ENCODE results near the gene KIF19.

The KIF19 gene

GRCh38 chr17:74342224-74342623 lies 16.2 kb downstream of the KIF19 start:
- Histone ChIP-seq H3K9me3 (ENCODE audit: control insufficient read depth, low read length) (no peaks in the 10 kb centered on the region), H3K4me1 (ENCODE audit: control insufficient read depth, insufficient read depth, low read length) (no peaks in the 10 kb centered on the region), H3K27me3 (replicated peaks; ENCODE audit: control insufficient read depth, insufficient read depth, low read length) (peaks cover 53% of the 10 kb centered on the region), H3K9ac (ENCODE audit: low read length) (no peak overlapping the region), H3K36me3 (ENCODE audit: control insufficient read depth, insufficient read depth, low read length, severe bottlenecking) (no peaks in the 10 kb centered on the region), H3K4me3 (ENCODE audit: low read length) (no peak overlapping the region)
- no peak for DNase-seq (ENCODE audit: low read depth)

DNA sequence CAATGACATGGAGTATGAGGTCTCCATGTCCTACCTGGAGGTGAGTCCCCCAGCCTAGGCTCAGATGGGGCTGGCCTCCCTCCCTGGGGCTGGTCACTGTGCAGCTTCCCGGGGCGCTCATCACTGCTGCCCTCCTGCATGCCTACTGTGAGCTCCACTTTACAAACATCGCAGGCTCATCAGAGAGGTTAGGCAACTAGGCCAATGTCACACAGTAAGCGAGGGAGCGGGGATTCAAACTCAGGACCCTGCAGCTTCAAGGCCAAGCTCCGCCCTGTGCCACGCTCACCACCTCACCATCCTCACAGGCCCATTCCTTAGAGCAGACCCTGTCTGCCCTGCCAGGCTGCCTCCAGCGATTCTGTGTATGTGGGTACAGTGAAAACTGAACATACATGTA lies 17.1 kb downstream of the KIF19 start:
- no peak overlapping the region for H3K4me3 ChIP-seq (ENCODE audit: low read length)

GRCh38 chr17:74343526-74344284 lies 17.7 kb downstream of the KIF19 start:
- peaks cover 48% of the 10 kb centered on the region for H3K27me3 ChIP-seq (replicated peaks; ENCODE audit: control insufficient read depth, insufficient read depth, low read length)

More for the DNA sequence above, 17.1 kb downstream of the KIF19 start:
- H3K36me3 ChIP-seq (ENCODE audit: control insufficient read depth, insufficient read depth, low read length, severe bottlenecking) = no peaks in the 10 kb centered on the region
- no peak overlapping the region for H3K9ac ChIP-seq (ENCODE audit: low read length)
- no peak for DNase-seq (ENCODE audit: low read depth)
- H3K4me1 ChIP-seq (ENCODE audit: control insufficient read depth, insufficient read depth, low read length) = no peaks in the 10 kb centered on the region
- H3K9me3 ChIP-seq (ENCODE audit: control insufficient read depth, low read length) = no peaks in the 10 kb centered on the region
- H3K27me3 ChIP-seq (replicated peaks; ENCODE audit: control insufficient read depth, insufficient read depth, low read length) = peaks cover 46% of the 10 kb centered on the region

GRCh38 chr17:74344658-74345057 lies 18.6 kb downstream of the KIF19 start:
- Histone ChIP-seq H3K4me3 (ENCODE audit: low read length) (no peak overlapping the region), H3K36me3 (ENCODE audit: control insufficient read depth, insufficient read depth, low read length, severe bottlenecking) (no peaks in the 10 kb centered on the region), H3K27me3 (replicated peaks; ENCODE audit: control insufficient read depth, insufficient read depth, low read length) (peaks cover 49% of the 10 kb centered on the region), H3K9me3 (ENCODE audit: control insufficient read depth, low read length) (no peaks in the 10 kb centered on the region), H3K4me1 (ENCODE audit: control insufficient read depth, insufficient read depth, low read length) (no peaks in the 10 kb centered on the region), H3K9ac (ENCODE audit: low read length) (no peak overlapping the region)
- no peak for DNase-seq (ENCODE audit: low read depth)

More at GRCh38 chr17:74343526-74344284, 17.7 kb downstream of the KIF19 start:
- H3K9me3 ChIP-seq (ENCODE audit: control insufficient read depth, low read length) = no peaks in the 10 kb centered on the region
- no peaks in the 10 kb centered on the region for H3K4me1 ChIP-seq (ENCODE audit: control insufficient read depth, insufficient read depth, low read length)
- no peak for DNase-seq (ENCODE audit: low read depth)
- H3K9ac ChIP-seq (ENCODE audit: low read length) = no peak overlapping the region
- H3K4me3 ChIP-seq (ENCODE audit: low read length) = no peak overlapping the region
- no peaks in the 10 kb centered on the region for H3K36me3 ChIP-seq (ENCODE audit: control insufficient read depth, insufficient read depth, low read length, severe bottlenecking)

DNA sequence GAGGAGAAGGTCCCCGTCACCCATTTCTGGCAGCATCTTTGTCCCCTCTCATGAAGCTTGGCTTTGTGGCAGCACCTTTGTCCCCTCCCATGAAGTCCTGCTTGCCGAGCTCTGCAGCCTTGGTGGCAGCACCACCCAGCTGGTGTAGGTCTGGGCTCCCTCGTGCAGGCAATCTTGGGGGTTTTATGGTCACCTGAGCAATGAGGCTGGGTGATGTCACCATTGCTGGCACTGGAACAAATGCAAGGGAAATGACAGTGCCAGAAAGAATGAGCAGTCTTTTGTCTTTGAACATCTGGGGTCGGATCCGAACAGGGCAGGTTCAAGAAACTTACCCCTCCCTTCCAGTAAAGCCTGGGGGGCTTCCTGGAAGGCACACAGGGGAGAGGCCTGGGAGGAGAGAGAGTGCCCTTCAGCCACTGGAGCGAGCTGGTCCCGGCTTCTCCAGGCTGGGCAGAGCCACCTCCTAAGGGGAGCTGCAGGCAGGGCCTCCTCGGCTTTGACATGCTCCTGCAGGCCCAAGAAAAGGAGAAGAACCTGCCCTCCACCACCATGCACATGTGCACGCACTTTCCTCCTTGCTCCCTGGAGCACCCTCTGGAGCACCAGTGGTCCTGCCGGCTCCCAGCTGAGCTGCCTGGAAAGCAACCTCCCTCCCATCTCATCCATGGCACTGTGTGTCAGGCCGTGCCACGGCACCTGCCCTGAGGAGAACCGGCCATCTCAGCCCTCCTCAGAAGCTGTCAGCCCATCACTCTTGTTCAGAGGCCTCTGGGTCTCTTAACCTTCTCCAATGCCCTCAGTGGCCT lies 19.6 kb downstream of the KIF19 start:
- Histone ChIP-seq H3K27me3 (replicated peaks; ENCODE audit: control insufficient read depth, insufficient read depth, low read length) (peaks cover 42% of the 10 kb centered on the region), H3K4me3 (ENCODE audit: low read length) (no peak overlapping the region), H3K4me1 (ENCODE audit: control insufficient read depth, insufficient read depth, low read length) (no peaks in the 10 kb centered on the region), H3K9me3 (ENCODE audit: control insufficient read depth, low read length) (no peaks in the 10 kb centered on the region), H3K9ac (ENCODE audit: low read length) (no peak overlapping the region), H3K36me3 (ENCODE audit: control insufficient read depth, insufficient read depth, low read length, severe bottlenecking) (no peaks in the 10 kb centered on the region)
- DNase-seq (ENCODE audit: low read depth) = no peak

DNA sequence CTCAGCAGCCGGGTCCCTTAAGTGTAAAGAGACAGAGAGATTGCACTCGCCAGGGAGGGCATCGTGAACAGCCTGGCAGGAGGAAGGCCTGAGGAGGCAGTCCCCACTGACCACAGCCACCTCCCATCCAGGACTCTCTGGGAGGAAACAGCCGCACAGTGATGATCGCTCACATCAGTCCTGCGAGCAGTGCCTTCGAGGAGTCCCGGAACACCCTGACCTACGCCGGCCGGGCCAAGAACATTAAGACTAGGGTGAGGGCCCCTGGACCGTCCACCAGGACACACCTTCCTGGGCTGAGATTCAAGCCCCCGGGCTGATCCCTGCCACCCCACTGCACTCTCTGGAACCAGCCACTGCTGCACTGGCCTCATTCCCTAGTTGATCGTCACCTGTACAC lies 21.6 kb downstream of the KIF19 start:
- Histone ChIP-seq H3K36me3 (ENCODE audit: control insufficient read depth, insufficient read depth, low read length, severe bottlenecking) (no peaks in the 10 kb centered on the region), H3K9ac (ENCODE audit: low read length) (no peak overlapping the region), H3K9me3 (ENCODE audit: control insufficient read depth, low read length) (no peaks in the 10 kb centered on the region), H3K4me1 (ENCODE audit: control insufficient read depth, insufficient read depth, low read length) (no peaks in the 10 kb centered on the region), H3K4me3 (ENCODE audit: low read length) (no peak overlapping the region), H3K27me3 (replicated peaks; ENCODE audit: control insufficient read depth, insufficient read depth, low read length) (peaks cover 53% of the 10 kb centered on the region)
- no peak for DNase-seq (ENCODE audit: low read depth)

DNA sequence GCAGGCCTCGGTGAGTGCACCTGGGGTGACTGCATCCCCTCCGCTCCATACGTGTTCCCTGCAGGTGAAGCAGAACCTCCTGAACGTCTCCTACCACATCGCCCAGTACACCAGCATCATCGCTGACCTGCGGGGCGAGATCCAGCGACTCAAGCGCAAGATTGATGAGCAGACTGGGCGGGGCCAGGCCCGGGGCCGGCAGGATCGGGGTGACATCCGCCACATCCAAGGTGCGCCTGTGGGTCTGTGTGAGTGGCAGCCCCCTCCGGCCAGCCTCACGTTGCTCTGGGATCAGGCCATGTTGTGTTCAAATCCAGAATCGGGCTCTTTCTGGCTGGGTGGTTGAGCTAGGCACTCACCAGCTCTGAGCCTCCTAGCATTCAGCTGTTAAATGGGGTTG lies 23.1 kb downstream of the KIF19 start:
- H3K9me3 ChIP-seq (ENCODE audit: control insufficient read depth, low read length) = no peaks in the 10 kb centered on the region
- no peak overlapping the region for H3K4me3 ChIP-seq (ENCODE audit: low read length)
- no peak for DNase-seq (ENCODE audit: low read depth)
- H3K4me1 ChIP-seq (ENCODE audit: control insufficient read depth, insufficient read depth, low read length) = no peaks in the 10 kb centered on the region
- H3K9ac ChIP-seq (ENCODE audit: low read length) = no peak overlapping the region
- H3K27me3 ChIP-seq (replicated peaks; ENCODE audit: control insufficient read depth, insufficient read depth, low read length) = peaks cover 56% of the 10 kb centered on the region
- no peaks in the 10 kb centered on the region for H3K36me3 ChIP-seq (ENCODE audit: control insufficient read depth, insufficient read depth, low read length, severe bottlenecking)

GRCh38 chr17:74350486-74350885 lies 24.5 kb downstream of the KIF19 start:
- no peaks in the 10 kb centered on the region for H3K36me3 ChIP-seq (ENCODE audit: control insufficient read depth, insufficient read depth, low read length, severe bottlenecking)
- H3K9ac ChIP-seq (ENCODE audit: low read length) = no peak overlapping the region
- DNase-seq (ENCODE audit: low read depth) = no peak
- H3K27me3 ChIP-seq (replicated peaks; ENCODE audit: control insufficient read depth, insufficient read depth, low read length) = peaks cover 53% of the 10 kb centered on the region
- H3K4me1 ChIP-seq (ENCODE audit: control insufficient read depth, insufficient read depth, low read length) = no peaks in the 10 kb centered on the region
- no peaks in the 10 kb centered on the region for H3K9me3 ChIP-seq (ENCODE audit: control insufficient read depth, low read length)
- H3K4me3 ChIP-seq (ENCODE audit: low read length) = no peak overlapping the region

DNA sequence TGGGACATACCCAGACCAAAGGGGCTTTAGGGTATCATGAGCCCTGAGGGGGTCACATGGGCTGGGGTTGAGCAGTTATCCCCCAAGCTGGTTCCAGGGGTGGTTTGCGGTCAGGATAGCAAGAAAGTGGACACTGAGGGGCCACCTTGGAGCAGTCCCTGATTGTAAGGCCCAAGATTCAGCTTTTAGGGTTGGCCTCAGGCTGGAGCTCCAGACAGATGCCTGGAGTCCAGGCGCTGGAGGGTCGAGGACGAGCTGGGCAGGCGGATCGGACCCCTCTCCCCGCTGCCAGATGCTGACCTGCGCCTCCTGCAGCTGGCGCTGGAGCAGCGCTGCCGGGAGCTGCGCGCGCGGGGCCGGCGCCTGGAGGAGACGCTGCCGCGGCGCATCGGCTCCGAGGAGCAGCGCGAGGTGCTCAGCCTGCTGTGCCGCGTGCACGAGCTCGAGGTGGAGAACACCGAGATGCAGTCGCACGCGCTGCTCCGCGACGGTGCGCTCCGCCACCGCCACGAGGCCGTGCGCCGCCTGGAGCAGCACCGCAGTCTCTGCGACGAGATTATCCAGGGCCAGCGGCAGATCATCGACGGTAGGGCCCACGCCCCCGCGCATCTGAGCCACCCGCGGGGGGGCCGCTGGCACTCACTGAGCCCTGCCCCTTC lies 25.7 kb downstream of the KIF19 start:
- peaks cover 62% of the 10 kb centered on the region for H3K27me3 ChIP-seq (replicated peaks; ENCODE audit: control insufficient read depth, insufficient read depth, low read length)
- no peak overlapping the region for H3K9ac ChIP-seq (ENCODE audit: low read length)
- no peaks in the 10 kb centered on the region for H3K36me3 ChIP-seq (ENCODE audit: control insufficient read depth, insufficient read depth, low read length, severe bottlenecking)
- H3K4me3 ChIP-seq (ENCODE audit: low read length) = no peak overlapping the region
- H3K4me1 ChIP-seq (ENCODE audit: control insufficient read depth, insufficient read depth, low read length) = no peaks in the 10 kb centered on the region
- H3K9me3 ChIP-seq (ENCODE audit: control insufficient read depth, low read length) = no peaks in the 10 kb centered on the region
- DNase-seq (ENCODE audit: low read depth) = no peak

DNA sequence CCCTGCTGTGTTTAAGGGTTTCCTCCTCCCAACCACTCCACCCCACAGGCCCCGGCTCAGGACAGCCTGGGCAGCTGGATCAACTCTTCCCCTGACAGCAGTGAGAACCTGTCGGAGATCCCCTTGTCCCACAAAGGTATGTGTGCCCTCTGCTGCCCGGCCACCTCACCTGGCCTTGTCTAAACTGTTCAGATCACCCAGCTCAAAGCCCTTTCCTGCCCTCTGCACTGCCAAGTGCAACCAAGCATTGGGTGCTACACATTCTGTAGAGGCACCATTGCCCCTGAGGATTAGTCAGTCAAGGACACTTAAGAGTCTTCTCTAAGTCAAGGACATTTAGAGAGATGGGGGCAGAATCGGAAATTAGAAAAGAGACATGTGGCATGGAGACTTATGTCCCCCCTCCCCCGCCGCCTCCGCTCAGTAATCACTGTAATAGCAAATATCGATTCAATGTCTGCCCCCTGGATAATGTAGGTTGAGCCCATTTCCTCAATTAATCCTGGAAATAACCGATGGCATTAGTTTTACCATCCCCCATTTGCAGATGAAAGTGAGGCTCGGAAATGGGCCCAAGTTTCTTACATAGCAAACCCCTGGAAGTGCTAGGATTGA lies 27.5 kb downstream of the KIF19 start:
- Histone ChIP-seq H3K27me3 (replicated peaks; ENCODE audit: control insufficient read depth, insufficient read depth, low read length) (peaks cover 64% of the 10 kb centered on the region), H3K4me1 (ENCODE audit: control insufficient read depth, insufficient read depth, low read length) (no peaks in the 10 kb centered on the region), H3K9me3 (ENCODE audit: control insufficient read depth, low read length) (no peaks in the 10 kb centered on the region), H3K9ac (ENCODE audit: low read length) (no peak overlapping the region), H3K36me3 (ENCODE audit: control insufficient read depth, insufficient read depth, low read length, severe bottlenecking) (no peaks in the 10 kb centered on the region), H3K4me3 (ENCODE audit: low read length) (no peak overlapping the region)
- DNase-seq (ENCODE audit: low read depth) = no peak

DNA sequence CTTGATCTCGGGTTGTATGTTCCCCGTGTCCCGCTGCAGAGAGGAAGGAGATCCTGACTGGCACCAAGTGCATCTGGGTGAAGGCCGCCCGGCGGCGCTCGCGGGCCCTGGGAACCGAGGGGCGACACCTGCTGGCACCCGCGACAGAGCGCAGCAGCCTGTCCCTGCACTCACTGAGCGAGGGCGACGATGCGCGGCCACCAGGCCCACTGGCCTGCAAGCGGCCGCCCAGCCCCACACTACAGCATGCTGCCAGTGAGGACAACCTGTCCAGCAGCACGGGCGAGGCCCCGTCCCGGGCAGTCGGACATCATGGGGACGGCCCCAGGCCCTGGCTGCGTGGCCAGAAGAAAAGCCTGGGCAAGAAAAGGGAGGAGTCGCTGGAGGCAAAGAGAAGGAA lies 28.1 kb downstream of the KIF19 start:
- Histone ChIP-seq H3K9ac (ENCODE audit: low read length) (no peak overlapping the region), H3K4me1 (ENCODE audit: control insufficient read depth, insufficient read depth, low read length) (no peaks in the 10 kb centered on the region), H3K36me3 (ENCODE audit: control insufficient read depth, insufficient read depth, low read length, severe bottlenecking) (no peaks in the 10 kb centered on the region), H3K9me3 (ENCODE audit: control insufficient read depth, low read length) (no peaks in the 10 kb centered on the region), H3K4me3 (ENCODE audit: low read length) (no peak overlapping the region), H3K27me3 (replicated peaks; ENCODE audit: control insufficient read depth, insufficient read depth, low read length) (peaks cover 64% of the 10 kb centered on the region)
- no peak for DNase-seq (ENCODE audit: low read depth)
